ENCODE data around the gene KRT33B. TPM values are rescaled to one million over a fixed set of nuclear protein-coding genes. Genes with fewer than 3 reads are reported as not detected.
"Not testable (repeated sequence)": the region's sequence is repeated elsewhere in the genome, so short reads cannot be mapped to it uniquely, and the experiment has no call there.

KRT33B gene
- total RNA-seq, 4 donors from 2014 or later: not detected

DNA sequence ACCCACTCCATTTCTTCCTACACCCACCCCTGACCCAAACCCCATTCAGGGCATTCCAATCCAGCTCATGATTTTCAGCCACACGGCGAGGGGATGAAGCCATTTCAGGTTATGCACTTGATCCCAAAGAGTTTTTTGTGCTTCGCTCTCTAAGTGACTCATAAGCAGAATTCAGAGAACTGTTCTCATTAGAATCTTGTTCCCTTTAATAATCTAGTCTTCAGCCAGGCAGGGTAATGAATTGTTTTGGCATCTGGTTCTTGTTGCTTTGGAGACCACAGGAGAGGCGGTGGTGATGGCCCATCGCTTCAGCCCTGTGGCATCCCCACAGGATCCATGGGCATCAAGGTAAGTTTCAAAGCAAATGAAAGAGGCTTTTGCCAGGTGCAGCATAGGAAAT is 32.5 kb upstream of the KRT33B start:
- Histone ChIP-seq H3K4me1 (peaks cover 0 to 36% (median 32%) of the 10 kb centered on the region in 4 donors), H3K36me3 (no peaks in the 10 kb centered on the region), H3K27me3 (no peaks in the 10 kb centered on the region), H3K27ac (replicated peaks in 1 of 4) (peak overlapping the region in 3 of 4 donors; percentile 40 to 71 (median 68)), H3K4me3 (no peak overlapping the region), H3K9me3 (no peaks in the 10 kb centered on the region)
- intact Hi-C loops (cut with DNase I): no loop called here
- 77% methylated on average over 5 of the region's 5 CpGs for WGBS
- TF ChIP-seq POLR2AphosphoS5 (IDR thresholded peaks at IDR 0.05) (peak in 1 of 2 donors; percentile 42), POLR2A (IDR thresholded peaks at IDR 0.05; ENCODE audit: low read depth) (no peak)
- DNase-seq (ENCODE audit: extremely low spot score): no peak

DNA sequence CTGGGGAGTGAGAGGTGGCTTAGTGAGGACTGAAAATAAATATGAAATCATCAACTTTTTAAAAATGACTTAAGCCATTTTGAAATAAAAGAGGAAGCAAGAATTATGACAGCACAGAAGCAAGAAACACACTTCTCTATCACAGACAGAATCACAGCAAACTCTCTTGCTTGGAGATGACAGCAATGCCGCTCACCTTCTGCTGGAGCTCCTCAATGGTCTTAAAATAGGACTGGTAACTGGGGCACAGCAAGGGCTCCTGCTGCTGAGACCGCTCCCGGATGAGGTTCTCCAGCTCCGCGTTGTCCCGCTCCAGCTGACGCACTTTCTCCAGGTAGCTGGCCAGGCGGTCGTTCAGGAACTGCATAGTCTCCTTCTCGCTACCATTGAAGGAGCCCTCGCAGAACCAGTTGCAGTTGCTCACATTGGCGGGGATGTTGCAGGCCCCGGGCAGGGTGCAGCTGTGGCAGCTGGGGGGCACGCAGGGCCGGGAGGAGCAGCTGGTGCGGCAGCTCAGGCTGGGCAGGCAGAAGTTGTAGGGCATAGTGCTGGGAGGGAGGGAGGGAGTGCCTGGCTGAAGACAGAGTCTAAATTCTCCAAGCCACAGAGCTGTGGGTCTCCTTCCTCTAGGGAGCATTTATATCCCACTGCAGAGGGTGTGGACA is 27.5 kb upstream of the KRT33B start, which contains the start of gene KRT31:
Gene KRT31 (minus strand): TSS at position 613 of the 665 bp plus-strand sequence. CDS start 69 bp downstream, at position 544.
- no peaks in the 10 kb centered on the region for H3K9me3 ChIP-seq
- 90% methylated on average over 1 of the region's 16 CpGs for WGBS
- H3K27ac ChIP-seq (replicated peaks in 1 of 4): no peak within 1 kb of the TSS
- no peaks in the 10 kb centered on the region for H3K27me3 ChIP-seq
- intact Hi-C loops (cut with DNase I): no loop called here
- no peak for DNase-seq (ENCODE audit: extremely low spot score)
- no peaks in the 10 kb centered on the region for H3K36me3 ChIP-seq
- H3K4me3 ChIP-seq: no peak within 1 kb of the TSS
- TF ChIP-seq POLR2AphosphoS5 (IDR thresholded peaks at IDR 0.05) (no peak), EP300 (IDR thresholded peaks at IDR 0.05) (no peak), POLR2A (IDR thresholded peaks at IDR 0.05; ENCODE audit: low read depth) (no peak)
- TF ChIP-seq, protein P1, sequence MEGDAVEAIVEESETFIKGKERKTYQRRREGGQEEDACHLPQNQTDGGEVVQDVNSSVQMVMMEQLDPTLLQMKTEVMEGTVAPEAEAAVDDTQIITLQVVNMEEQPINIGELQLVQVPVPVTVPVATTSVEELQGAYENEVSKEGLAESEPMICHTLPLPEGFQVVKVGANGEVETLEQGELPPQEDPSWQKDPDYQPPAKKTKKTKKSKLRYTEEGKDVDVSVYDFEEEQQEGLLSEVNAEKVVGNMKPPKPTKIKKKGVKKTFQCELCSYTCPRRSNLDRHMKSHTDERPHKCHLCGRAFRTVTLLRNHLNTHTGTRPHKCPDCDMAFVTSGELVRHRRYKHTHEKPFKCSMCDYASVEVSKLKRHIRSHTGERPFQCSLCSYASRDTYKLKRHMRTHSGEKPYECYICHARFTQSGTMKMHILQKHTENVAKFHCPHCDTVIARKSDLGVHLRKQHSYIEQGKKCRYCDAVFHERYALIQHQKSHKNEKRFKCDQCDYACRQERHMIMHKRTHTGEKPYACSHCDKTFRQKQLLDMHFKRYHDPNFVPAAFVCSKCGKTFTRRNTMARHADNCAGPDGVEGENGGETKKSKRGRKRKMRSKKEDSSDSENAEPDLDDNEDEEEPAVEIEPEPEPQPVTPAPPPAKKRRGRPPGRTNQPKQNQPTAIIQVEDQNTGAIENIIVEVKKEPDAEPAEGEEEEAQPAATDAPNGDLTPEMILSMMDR (IDR thresholded peaks at IDR 0.05): no peak
- peaks cover 0 to 8% (median 6%) of the 10 kb centered on the region in 4 donors for H3K4me1 ChIP-seq

DNA sequence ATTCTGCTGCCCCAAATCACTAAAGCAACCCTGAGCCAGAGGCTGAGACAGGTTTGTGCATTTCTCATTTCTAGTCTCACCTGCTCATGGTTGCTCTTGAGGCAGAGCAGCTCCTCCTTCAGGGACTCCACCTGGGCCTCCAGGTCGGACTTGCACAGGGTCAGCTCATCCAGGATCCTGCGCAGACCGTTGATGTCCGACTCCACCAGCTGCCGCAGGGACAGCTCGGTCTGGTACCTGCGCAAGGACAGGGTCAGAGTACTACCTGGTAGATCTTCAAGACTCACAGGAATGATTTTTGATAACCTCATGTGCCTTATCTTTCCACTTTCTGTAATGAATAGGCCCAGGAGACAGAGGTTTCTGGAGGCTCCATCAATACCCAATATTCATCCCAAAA is 26.7 kb upstream of the KRT33B start:
- Histone ChIP-seq H3K27ac (replicated peaks in 1 of 4) (no peak overlapping the region), H3K36me3 (no peaks in the 10 kb centered on the region), H3K9me3 (no peaks in the 10 kb centered on the region), H3K4me1 (peaks cover 0 to under 1% (median 0%) of the 10 kb centered on the region in 4 donors), H3K27me3 (no peaks in the 10 kb centered on the region), H3K4me3 (no peak overlapping the region)
- DNase-seq (ENCODE audit: extremely low spot score): no peak
- 93% methylated on average over 3 of the region's 7 CpGs for WGBS
- intact Hi-C loops (cut with DNase I): no loop called here
- TF ChIP-seq POLR2AphosphoS5 (IDR thresholded peaks at IDR 0.05) (no peak), POLR2A (IDR thresholded peaks at IDR 0.05; ENCODE audit: low read depth) (no peak), EP300 (IDR thresholded peaks at IDR 0.05) (no peak)
- TF ChIP-seq, protein P1 (IDR thresholded peaks at IDR 0.05): no peak

DNA sequence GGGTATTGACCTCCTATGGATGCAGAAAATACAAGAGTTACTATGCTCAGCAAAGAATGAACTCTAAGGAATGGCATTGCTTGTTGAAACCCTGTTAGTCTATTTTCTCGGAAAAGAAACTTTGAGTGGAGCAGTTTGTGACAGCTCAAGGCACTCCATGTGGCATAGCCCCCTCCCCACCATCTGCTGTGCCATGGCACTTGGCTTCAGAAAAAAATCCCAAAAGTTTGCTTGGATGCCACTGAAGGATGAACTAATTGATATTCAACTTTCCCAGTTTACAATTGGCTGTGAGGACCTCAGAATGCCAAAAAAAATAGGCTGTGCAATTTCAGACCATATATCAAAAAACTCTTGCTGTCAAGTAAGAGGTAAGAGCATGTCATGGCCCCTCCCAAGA is 26.0 kb upstream of the KRT33B start:
- H3K4me3 ChIP-seq: no peak overlapping the region
- TF ChIP-seq, protein P1 (IDR thresholded peaks at IDR 0.05): no peak
- TF ChIP-seq EP300 (IDR thresholded peaks at IDR 0.05) (no peak), POLR2AphosphoS5 (IDR thresholded peaks at IDR 0.05) (no peak), POLR2A (IDR thresholded peaks at IDR 0.05; ENCODE audit: low read depth) (no peak)
- H3K27ac ChIP-seq (replicated peaks in 1 of 4): no peak overlapping the region
- H3K27me3 ChIP-seq: no peaks in the 10 kb centered on the region
- no peaks in the 10 kb centered on the region for H3K36me3 ChIP-seq
- intact Hi-C loops (cut with DNase I): no loop called here
- no peak for DNase-seq (ENCODE audit: extremely low spot score)
- WGBS: 100% methylated on average over 1 of the region's 1 CpG
- H3K9me3 ChIP-seq: no peaks in the 10 kb centered on the region
- no peaks in the 10 kb centered on the region for H3K4me1 ChIP-seq

DNA sequence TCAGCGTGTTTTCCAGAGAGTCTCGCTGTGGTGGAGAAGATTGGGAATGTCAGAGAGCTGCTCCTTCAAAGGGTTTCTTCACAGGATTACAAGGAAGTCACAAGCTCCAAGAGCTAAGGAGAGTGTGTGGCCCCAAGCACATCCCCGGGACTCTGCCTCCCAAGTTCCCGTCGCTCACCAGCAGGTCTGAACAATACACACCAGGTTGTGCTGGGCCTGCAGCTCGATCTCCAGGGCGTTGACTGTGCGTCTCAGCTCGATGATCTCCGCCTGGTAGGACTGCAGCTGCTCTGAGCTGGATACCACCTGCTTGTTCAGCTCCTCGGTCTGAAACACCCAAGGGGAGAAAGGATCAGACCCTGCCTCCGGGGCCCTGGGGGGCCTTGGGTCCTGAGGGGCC is 25.4 kb upstream of the KRT33B start:
- DNase-seq (ENCODE audit: extremely low spot score); H3K9me3 ChIP-seq; H3K27me3 ChIP-seq; H3K27ac ChIP-seq (replicated peaks in 1 of 4); H3K36me3 ChIP-seq; H3K4me1 ChIP-seq; intact Hi-C loops (cut with DNase I); H3K4me3 ChIP-seq: not testable (repeated sequence)
- WGBS: 94% methylated on average over 8 of the region's 12 CpGs

Data from esophagus muscularis mucosa (tissue), 4 donors.